ENCODE measurements around the gene MASP1.
"Not testable (repeated sequence)": the region's sequence is repeated elsewhere in the genome, so short reads cannot be mapped to it uniquely, and the experiment has no call there.

Gene MASP1

DNA sequence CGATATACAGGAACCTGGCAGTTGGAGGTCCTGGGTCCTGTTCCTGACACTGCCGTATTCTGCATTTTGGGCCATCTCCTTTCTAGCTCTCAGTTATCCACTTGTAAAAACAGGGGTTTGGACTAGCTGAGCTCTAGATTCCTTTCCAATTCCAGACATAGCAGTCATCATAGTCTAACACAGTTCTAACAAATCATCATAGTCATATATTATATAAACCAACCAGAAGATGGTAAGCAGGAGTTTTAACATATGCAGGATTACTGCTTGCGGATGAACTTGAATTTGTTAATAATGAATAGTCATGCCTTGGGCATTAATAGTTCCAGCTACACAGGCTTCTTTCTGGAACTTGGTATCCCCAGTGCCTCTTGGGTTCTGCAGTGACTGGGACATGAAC, 26.6 kb downstream of the MASP1 start:
- no peak for DNase-seq (ENCODE audit: low read depth)

DNA sequence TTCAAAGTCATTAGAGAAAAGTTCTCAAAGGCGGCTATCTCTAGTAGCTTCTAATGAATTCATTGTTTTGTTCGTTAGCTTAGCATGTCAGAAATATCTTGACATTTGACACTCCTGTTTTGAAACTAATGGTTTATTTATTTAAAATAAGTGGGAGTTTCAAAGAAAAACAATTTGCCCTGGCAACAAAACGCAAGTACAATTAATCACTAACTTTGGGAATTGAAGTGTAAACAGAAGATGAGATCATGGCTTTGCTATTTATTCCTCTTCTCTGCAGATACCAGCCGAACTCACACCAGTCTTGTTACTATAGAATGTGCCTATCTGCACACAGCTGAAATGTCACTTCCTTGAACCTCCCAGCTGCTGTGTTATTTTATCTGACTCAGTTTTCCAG, 27.5 kb downstream of the MASP1 start:
- no peak for DNase-seq (ENCODE audit: low read depth)

DNA sequence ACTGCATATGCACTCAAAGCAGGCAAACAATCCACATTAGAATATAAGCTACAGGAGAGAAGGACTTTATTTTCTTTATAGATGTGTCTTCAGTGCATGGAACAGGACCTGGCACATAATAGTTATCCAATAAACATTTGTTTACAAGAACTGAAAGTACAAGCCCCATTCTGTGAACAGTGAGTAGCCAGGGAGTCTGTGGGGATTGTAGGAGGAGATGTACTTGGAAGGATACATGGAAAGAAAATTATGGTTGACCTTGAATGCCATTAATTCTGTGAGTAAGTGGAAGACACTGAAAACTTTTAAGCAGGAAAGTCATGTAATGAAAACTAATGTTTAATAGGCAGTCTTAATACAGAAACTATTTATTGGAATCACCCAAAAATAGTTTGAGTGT, 28.3 kb downstream of the MASP1 start:
- no peak for DNase-seq (ENCODE audit: low read depth)

GRCh38 chr3:187262360-187262759, 29.2 kb downstream of the MASP1 start:
- DNase-seq (ENCODE audit: low read depth) = no peak

GRCh38 chr3:187261541-187261969, 30.0 kb downstream of the MASP1 start:
- DNase-seq (ENCODE audit: low read depth) = no peak

DNA sequence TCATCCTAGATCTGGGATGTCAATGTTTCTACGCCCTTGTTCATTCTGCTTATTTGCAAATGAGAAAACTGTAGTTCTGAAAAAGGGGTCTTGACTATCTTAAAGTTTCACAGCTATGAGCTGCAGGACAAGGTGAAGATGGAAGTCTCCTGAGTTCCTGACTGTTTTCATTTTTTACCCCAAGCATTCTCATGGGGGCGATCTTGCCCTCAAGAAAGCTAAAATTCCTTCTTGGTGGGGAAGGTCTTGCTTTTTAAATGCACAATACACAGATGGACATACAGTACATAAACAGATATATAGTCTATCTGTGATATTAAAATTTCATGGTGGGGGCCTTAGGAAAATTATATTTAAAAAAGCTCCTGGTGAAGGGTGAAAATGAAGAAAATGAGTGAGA, 32.4 kb downstream of the MASP1 start:
- no peak for DNase-seq (ENCODE audit: low read depth)

DNA sequence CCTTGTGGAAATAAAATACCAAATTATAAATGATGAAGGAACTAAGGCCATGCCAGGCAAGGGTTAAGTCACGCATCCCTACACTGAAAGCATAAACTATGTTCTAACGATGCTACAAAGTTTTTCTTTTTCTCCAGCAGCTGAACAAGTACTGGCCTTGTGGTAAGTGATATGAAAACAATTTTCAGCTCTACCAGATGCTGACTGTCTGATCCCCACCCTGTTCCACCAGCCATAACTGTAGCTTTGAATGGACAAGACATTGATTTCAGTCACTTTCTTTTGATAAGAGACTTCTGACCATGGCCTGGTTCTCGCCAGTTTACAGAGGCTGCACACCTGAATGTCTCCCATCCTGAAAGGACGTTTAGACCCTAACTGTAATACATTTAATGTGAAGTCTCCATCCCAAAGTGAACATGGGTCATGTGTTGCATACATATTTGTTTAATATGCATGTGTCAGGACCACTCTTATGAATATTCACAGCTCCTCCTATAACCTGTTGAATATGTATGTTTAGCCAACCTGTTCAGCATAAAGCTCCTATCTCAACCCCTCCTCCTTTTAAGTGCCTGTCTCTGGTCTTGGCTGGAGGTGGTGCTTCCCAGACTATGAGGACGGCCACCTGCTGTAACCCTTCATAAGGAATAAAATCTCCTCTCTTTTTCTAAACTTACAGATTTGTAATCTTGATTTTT, 33.4 kb downstream of the MASP1 start:
- DNase-seq (ENCODE audit: low read depth) = no peak

- DNase-seq (ENCODE audit: low read depth) = no peak
These were observed 34.1 kb downstream of the MASP1 start for GRCh38 chr3:187257471-187257870.

DNA sequence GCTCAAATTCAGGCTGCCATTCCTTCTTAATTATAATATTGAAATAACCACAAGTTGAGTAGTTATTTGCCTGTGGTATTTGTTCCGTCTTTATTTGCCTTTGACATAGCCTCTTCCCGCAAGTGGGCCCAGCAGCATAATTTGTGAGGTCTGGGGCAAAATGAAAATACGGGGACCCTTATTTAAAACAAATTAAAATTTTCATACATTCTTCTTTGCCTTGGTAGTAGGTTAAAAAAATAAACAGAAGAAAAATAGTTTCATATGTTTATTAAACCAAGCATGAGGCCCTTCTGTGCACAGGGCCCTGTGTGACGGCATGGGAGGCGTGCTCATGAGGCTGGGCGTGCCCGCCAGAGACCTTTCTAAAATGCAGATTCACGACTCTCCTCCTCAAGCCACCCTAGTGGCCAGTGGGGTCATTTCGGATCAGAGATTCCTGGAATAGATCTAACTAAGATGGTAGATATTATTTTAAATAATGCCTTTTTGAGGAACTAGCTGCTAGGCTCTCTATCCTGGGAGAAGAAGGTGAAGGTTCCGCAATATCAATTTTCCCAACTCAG, 35.4 kb downstream of the MASP1 start:
- DNase-seq (ENCODE audit: low read depth) = no peak

DNA sequence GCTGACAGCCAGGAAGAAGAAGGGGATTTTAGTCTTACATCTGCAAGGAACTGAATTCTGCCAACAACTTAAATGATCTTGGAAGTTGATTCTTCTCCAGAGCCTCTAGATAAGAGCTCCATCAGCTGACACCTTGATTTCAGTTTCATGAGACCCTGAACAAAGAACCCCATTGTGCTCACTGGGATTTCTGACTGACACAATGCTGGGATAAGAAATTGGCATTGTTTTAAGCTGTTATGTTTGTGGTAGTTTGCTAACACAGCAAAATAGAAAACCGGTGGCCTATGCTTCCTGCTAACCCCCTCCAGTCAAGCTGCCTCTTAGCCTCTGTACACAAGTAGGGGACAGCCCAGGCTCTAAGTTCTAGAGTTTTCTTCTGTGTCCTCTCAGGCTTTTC, 36.2 kb downstream of the MASP1 start:
- DNase-seq (ENCODE audit: low read depth) = no peak

- no peak for DNase-seq (ENCODE audit: low read depth)
These were observed 39.2 kb downstream of the MASP1 start for GRCh38 chr3:187252311-187252710.

DNA sequence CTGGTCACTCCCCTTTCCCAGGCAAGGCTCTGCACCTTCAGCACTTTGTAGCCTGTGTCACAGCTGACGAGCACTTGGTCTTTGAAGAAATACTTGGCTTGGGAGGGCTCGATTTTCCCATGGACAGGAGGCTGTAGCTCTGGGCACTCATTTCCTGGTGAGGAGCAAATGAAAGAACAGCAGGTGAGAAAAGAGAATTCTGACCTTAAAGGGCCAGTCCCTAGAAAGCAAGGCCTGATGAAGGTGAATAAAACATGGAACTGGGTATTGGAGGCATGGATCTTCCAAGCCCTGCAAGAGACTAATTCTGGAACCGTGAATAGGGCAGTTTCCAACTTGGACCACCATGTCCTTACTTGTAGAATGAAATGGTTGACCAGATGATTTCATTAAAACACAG, 39.9 kb downstream of the MASP1 start:
- no peak for DNase-seq (ENCODE audit: low read depth)

DNA sequence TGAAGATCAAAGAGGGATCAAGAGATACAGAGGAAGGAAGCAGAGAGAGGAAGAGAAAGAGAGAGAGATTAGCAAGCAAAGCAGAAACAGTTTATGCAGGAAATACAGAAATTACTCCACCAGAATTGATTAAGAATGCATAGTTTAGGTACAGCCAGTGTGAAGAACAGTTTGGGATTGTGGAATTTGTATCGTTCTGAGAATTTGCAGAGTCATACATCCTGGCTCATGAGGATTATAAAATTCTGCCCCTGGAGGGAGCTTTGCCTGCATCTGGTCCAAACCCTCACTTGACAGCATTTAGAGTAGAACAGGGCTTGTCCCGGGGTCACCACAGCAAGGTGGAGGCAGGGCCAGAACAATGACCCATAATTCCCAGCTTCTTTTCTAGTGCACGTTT, 44.1 kb downstream of the MASP1 start:
- DNase-seq (ENCODE audit: low read depth) = no peak

GRCh38 chr3:187243933-187244524, 47.5 kb downstream of the MASP1 start:
- DNase-seq (ENCODE audit: low read depth) = no peak

DNA sequence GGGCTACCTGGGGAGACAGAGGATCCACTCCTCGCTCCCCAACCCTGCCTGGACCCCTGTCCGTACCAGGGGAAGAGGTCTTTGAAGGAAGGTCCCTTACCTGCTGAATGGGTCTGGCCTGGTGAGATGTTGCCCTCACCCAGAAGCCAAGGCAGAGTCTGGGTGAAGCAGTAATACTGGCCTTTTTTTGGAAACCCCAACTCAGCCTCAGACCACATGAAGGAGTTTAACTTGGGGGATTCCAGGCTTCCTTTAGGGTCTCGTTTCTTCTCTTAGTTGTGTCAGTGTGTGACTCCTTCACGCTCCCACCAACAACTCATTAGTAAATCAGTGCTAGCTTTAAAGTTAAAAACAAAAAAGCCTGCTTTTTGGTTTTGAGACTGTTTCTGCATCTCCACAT, 48.6 kb downstream of the MASP1 start:
- no peak for DNase-seq (ENCODE audit: low read depth)

DNA sequence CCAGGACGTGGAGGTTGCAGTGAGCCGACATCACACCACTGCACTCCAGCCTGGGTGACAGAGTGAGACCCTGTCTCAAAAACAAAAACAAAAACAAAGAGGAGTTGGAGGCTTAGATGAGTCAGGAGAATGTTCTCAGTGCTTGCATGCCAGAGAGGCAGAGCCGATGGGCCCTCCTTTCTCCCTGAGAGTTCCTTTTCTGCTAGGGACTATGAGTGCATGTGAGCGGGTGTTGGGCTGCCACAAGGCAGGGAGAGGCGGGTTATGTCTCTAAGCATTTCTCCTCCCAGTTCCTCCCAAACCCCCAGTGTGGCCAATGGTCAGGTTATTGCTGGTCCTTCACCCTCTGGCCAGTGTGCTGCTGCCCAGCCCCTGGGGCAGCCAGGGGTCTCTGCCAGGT, 49.1 kb downstream of the MASP1 start:
- DNase-seq (ENCODE audit: low read depth) = no peak

GRCh38 chr3:187238835-187239234, 52.7 kb downstream of the MASP1 start:
- DNase-seq (ENCODE audit: low read depth) = not testable (repeated sequence)

GRCh38 chr3:187238239-187238638, 53.3 kb downstream of the MASP1 start:
- no peak for DNase-seq (ENCODE audit: low read depth)

GRCh38 chr3:187237741-187238140, 53.8 kb downstream of the MASP1 start:
- DNase-seq (ENCODE audit: low read depth) = no peak

DNA sequence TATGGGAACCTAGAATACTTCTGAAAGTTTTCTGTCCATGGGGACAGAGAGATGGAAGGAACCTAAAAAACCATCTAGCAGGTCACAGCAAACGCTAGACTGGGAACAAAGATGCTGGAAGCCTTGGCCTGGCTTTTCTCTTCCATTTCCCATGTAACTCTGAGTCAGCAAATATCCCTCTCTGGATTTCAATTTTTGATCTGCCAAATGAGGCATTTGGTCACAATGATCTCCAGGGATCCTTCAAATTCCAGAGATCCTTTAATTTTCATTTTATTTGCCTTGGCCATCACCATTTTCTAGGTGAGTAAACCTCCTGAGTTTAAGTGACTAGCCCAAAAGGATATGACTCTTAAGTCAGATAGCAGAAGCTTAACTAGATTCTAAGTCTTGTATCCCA, 54.6 kb downstream of the MASP1 start:
- no peak for DNase-seq (ENCODE audit: low read depth)

- no peak for DNase-seq (ENCODE audit: low read depth)
These were observed 61.5 kb downstream of the MASP1 start for GRCh38 chr3:187230011-187230410.

DNA sequence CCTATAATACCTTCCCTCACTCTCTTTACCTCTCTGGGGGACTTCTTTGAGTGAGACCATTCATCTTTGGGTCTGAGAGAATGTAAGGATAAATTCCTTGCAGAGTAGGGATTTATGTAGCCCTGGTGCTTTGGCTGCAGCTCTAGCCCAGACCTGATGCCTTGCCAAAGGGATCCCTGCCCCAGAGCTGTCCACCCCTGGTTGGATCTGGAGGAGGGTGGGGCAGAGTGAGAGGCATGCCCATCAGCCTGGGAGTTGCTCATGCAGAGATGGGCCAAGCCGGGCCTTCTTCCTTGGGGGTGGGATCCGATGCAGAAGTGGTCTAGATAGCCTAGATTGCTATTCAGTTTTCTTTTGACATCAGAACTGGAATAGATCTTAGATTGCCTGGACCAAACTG, 62.8 kb downstream of the MASP1 start:
- DNase-seq (ENCODE audit: low read depth) = no peak

DNA sequence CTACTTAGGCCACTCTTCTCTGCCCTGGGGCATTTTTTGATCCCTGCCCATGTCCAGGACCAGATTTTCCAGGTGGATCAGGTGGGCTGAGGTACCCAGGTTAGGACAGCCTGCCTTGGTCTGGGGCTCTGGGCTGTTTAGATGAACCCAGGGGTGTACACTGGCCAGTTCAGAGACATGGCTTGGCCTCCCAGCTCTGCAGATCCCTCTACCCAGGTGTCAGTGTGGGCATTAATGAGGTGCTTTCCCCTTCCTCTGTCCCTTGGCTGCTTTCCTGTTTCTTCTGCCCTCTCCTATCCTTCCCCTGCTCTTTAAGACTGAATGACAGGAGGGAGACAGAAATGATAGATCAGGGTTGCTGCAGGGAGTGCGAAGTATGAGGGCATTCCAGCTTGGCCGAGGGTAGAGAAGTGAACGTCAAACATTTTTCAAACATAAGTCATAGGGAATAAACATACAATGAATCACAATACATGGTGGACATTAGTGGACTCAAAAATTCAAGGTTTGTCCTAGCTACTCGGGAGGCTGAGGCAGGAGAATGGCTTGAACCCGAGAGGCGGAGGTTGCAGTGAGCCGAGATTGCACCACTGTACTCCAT, 63.8 kb downstream of the MASP1 start:
- no peak for DNase-seq (ENCODE audit: low read depth)
